Tibial artery (tissue), 4 donors: ENCODE data around the gene CCDC40.

ENCODE experiments used
- DNase-seq, 2 donors: peaks; one replicate each; pipeline ENCODE4 v3.0.0-alpha.2; 2019
- H3K27ac ChIP-seq, 2 donors: fragments of 200-600 bp; sonication (generic) in 1 of 2; 1 replicate in 1 of 2; 2 replicates in 1 of 2; pipeline ENCODE4 v1.5.1; 2018 to 2019; ENCODE audit warnings: mild to moderate bottlenecking in 1 of 2
- H3K27me3 ChIP-seq, 2 donors: fragments of 200-600 bp; sonication (generic) in 1 of 2; one replicate each; pipeline versions ENCODE4 v1.5.1 to v1.6.0; 2016 to 2019
- H3K36me3 ChIP-seq, 3 donors: fragments of 200-600 bp; sonication (generic) in 2 of 3; one replicate each; pipeline ENCODE4 v1.5.1; 2016 to 2019; ENCODE audit warnings: mild to moderate bottlenecking in 2 of 3
- H3K4me1 ChIP-seq, 4 donors: fragments of 200-600 bp; sonication (generic) in 2 of 4; 1 replicate in 3 of 4; 2 replicates in 1 of 4; pipeline ENCODE4 v1.5.1; 2016 to 2019
- H3K4me3 ChIP-seq, 2 donors: fragments of 200-600 bp; sonication (generic) in 1 of 2; 1 replicate in 1 of 2; 2 replicates in 1 of 2; pipeline ENCODE4 v1.5.1; 2018 to 2019; ENCODE audit warnings: mild to moderate bottlenecking in 2 of 2
- H3K9me3 ChIP-seq, 3 donors: fragments of 200-600 bp; sonication (generic) in 1 of 3; one replicate each; pipeline ENCODE4 v1.5.1; 2016 to 2019
- CTCF ChIP-seq, 2 experiments: fragments of 200-600 bp in 1 of 2; fragments of 450-650 bp in 1 of 2; IDR thresholded peaks; one replicate each; pipeline ENCODE4 v1.5.1; 2017 to 2019; ENCODE audit warnings: antibody characterized with exemption in 2 of 2, mild to moderate bottlenecking in 1 of 2, moderate library complexity in 1 of 2
- intact Hi-C: fragments of 100-400 bp; cut with DNase I; formaldehyde crosslinking; loops from one replicate; pipeline ENCODE4 v1.15.0; 2023; ENCODE audit warnings: low total_unique reads

CCDC40 gene

GRCh38 chr17:80035937-80036714, at the start of gene CCDC40:
CCDC40 (plus strand) TSS chr17:80036642; CDS start chr17:80036663, 21 bp downstream.
- Histone ChIP-seq H3K36me3 (peaks cover 0 to 9% (median 0%) of the 10 kb centered on the region in 3 donors), H3K27me3 (no peaks in the 10 kb centered on the region), H3K4me3 (peak within 1 kb of the TSS; percentile 69 to 71), H3K9me3 (no peaks in the 10 kb centered on the region), H3K27ac (peak within 1 kb of the TSS; percentile 85 to 91), H3K4me1 (peaks cover 0 to 29% (median 12%) of the 10 kb centered on the region in 4 donors)
- peak; percentile 80 to 92 for DNase-seq
- intact Hi-C loops, result no loop called here
- no peak for TF ChIP-seq CTCF (IDR thresholded peaks at IDR 0.05)

GRCh38 chr17:79987187-79987934, 49.1 kb upstream of the CCDC40 start:
- intact Hi-C loops, result no loop called here
- no peak overlapping the region for H3K27ac ChIP-seq

GRCh38 chr17:79987935-79988184, 48.6 kb upstream of the CCDC40 start:
- H3K36me3 ChIP-seq, result no peaks in the 10 kb centered on the region
- DNase-seq, result no peak
- H3K4me3 ChIP-seq, result no peak overlapping the region
- H3K9me3 ChIP-seq, result no peaks in the 10 kb centered on the region
- intact Hi-C loops, result no loop called here
- peaks cover 0 to 41% (median 21%) of the 10 kb centered on the region in 4 donors for H3K4me1 ChIP-seq
- no peak overlapping the region for H3K27ac ChIP-seq
- peaks cover 0 to 4% of the 10 kb centered on the region in 2 donors for H3K27me3 ChIP-seq
- TF ChIP-seq CTCF (IDR thresholded peaks at IDR 0.05), result no peak

More at GRCh38 chr17:79987187-79987934, 49.1 kb upstream of the CCDC40 start:
- no peak for TF ChIP-seq CTCF (IDR thresholded peaks at IDR 0.05)
- H3K27me3 ChIP-seq, result no peaks in the 10 kb centered on the region
- H3K4me3 ChIP-seq, result no peak overlapping the region
- H3K36me3 ChIP-seq, result no peaks in the 10 kb centered on the region
- H3K4me1 ChIP-seq, result peaks cover 0 to 36% (median 17%) of the 10 kb centered on the region in 4 donors
- no peak for DNase-seq
- H3K9me3 ChIP-seq, result no peaks in the 10 kb centered on the region

- intact Hi-C loops, result no loop called here
- Histone ChIP-seq H3K4me3 (no peak overlapping the region), H3K9me3 (no peaks in the 10 kb centered on the region), H3K27ac (no peak overlapping the region), H3K36me3 (no peaks in the 10 kb centered on the region), H3K4me1 (peaks cover 0 to 43% (median 22%) of the 10 kb centered on the region in 4 donors), H3K27me3 (peaks cover 0 to 9% of the 10 kb centered on the region in 2 donors)
- TF ChIP-seq CTCF (IDR thresholded peaks at IDR 0.05), result no peak
- DNase-seq, result no peak
Measured at GRCh38 chr17:79988185-79988971, 48.1 kb upstream of the CCDC40 start.

GRCh38 chr17:79989106-79989835, 47.2 kb upstream of the CCDC40 start:
- no peak for DNase-seq
- no peak overlapping the region for H3K27ac ChIP-seq
- H3K4me3 ChIP-seq, result no peak overlapping the region
- H3K27me3 ChIP-seq, result peaks cover 0 to 18% of the 10 kb centered on the region in 2 donors
- intact Hi-C loops, result no loop called here
- peaks cover 0 to 50% (median 22%) of the 10 kb centered on the region in 4 donors for H3K4me1 ChIP-seq
- H3K36me3 ChIP-seq, result no peaks in the 10 kb centered on the region
- no peak for TF ChIP-seq CTCF (IDR thresholded peaks at IDR 0.05)
- no peaks in the 10 kb centered on the region for H3K9me3 ChIP-seq
